ENCODE measurements around the gene SNPH.

The SNPH gene

GRCh38 chr20:1323256-1323655 is 57.2 kb downstream of the SNPH start:
- DNase-seq (ENCODE audit: extremely low read depth in 1 of 2, low read depth in 1 of 2) = no peak

- no peak for DNase-seq (ENCODE audit: extremely low read depth in 1 of 2, low read depth in 1 of 2)
These were observed 57.9 kb downstream of the SNPH start for GRCh38 chr20:1323830-1324597.

GRCh38 chr20:1324598-1325172 is 58.6 kb downstream of the SNPH start:
- no peak for DNase-seq (ENCODE audit: extremely low read depth in 1 of 2, low read depth in 1 of 2)

GRCh38 chr20:1325173-1326030 is 59.3 kb downstream of the SNPH start:
- DNase-seq (ENCODE audit: extremely low read depth in 1 of 2, low read depth in 1 of 2) = peak; percentile 97 to 98

- no peak for DNase-seq (ENCODE audit: extremely low read depth in 1 of 2, low read depth in 1 of 2)
These were observed 60.2 kb downstream of the SNPH start for GRCh38 chr20:1326031-1326930.

GRCh38 chr20:1327241-1327653 is 61.2 kb downstream of the SNPH start:
- DNase-seq (ENCODE audit: extremely low read depth in 1 of 2, low read depth in 1 of 2) = no peak

- DNase-seq (ENCODE audit: extremely low read depth in 1 of 2, low read depth in 1 of 2) = no peak
These were observed 62.0 kb downstream of the SNPH start for GRCh38 chr20:1327827-1328679.

GRCh38 chr20:1328680-1329330 is 62.7 kb downstream of the SNPH start, which contains the start of gene SDCBP2:
TSS of gene SDCBP2 (minus strand) at chr20:1329139. CDS start at chr20:1320416, 8,723 bp downstream.
- DNase-seq (ENCODE audit: extremely low read depth in 1 of 2, low read depth in 1 of 2) = no peak

- no peak for DNase-seq (ENCODE audit: extremely low read depth in 1 of 2, low read depth in 1 of 2)
These were observed 64.2 kb downstream of the SNPH start for GRCh38 chr20:1330075-1330830.

- DNase-seq (ENCODE audit: extremely low read depth in 1 of 2, low read depth in 1 of 2) = no peak
These were observed 65.0 kb downstream of the SNPH start for GRCh38 chr20:1331101-1331500.

GRCh38 chr20:1331801-1332453 is 65.8 kb downstream of the SNPH start:
- no peak for DNase-seq (ENCODE audit: extremely low read depth in 1 of 2, low read depth in 1 of 2)

GRCh38 chr20:1332749-1333300 is 66.7 kb downstream of the SNPH start:
- no peak for DNase-seq (ENCODE audit: extremely low read depth in 1 of 2, low read depth in 1 of 2)

- no peak for DNase-seq (ENCODE audit: extremely low read depth in 1 of 2, low read depth in 1 of 2)
These were observed 67.6 kb downstream of the SNPH start for GRCh38 chr20:1333462-1334369.

GRCh38 chr20:1334370-1334731 is 68.3 kb downstream of the SNPH start:
- no peak for DNase-seq (ENCODE audit: extremely low read depth in 1 of 2, low read depth in 1 of 2)

- no peak for DNase-seq (ENCODE audit: extremely low read depth in 1 of 2, low read depth in 1 of 2)
These were observed 68.7 kb downstream of the SNPH start for GRCh38 chr20:1334761-1335160.

- no peak for DNase-seq (ENCODE audit: extremely low read depth in 1 of 2, low read depth in 1 of 2)
These were observed 70.0 kb downstream of the SNPH start for GRCh38 chr20:1335961-1336698.
